Esophagus muscularis mucosa (tissue), 4 donors: ENCODE results near the gene TSHR.

ENCODE experiments used
- CTCF ChIP-seq, 3 experiments: fragments of 200-600 bp in 2 of 3; fragments of 450-650 bp in 1 of 3; sonication (generic) in 2 of 3; IDR thresholded peaks; one replicate each; pipeline ENCODE4 v1.5.1; 2017 to 2019; ENCODE audit warnings: antibody characterized with exemption in 3 of 3, mild to moderate bottlenecking in 2 of 3, moderate library complexity in 1 of 3
- EP300 ChIP-seq: sonication (generic); formaldehyde crosslinking; IDR thresholded peaks from one replicate; pipeline ENCODE4 v1.6.1; 2017; ENCODE audit warnings: antibody characterized with exemption
- POLR2AphosphoS5 ChIP-seq, 2 donors: sonication (generic); formaldehyde crosslinking; IDR thresholded peaks; one replicate each; pipeline ENCODE4 v1.6.1; 2017; ENCODE audit warnings: antibody characterized with exemption in 2 of 2

- TF ChIP-seq CTCF (IDR thresholded peaks at IDR 0.05): no peak
- no peak for TF ChIP-seq POLR2AphosphoS5 (IDR thresholded peaks at IDR 0.05)
- no peak for TF ChIP-seq EP300
Observed at GRCh38 chr14:81105378-81105777, 150.0 kb downstream of the TSHR start.
